Activated naive CD4-positive, alpha-beta T cell treated with anti-CD3 and anti-CD28 coated beads for 36 hours (primary cell): ENCODE measurements around the gene SDR42E1. TPM values are rescaled to one million over a fixed set of nuclear protein-coding genes. Genes with fewer than 3 reads are reported as not detected.

Experiments used
- CTCF ChIA-PET: fragments of 350-600 bp; sonication (Branson Sonifier 250); formaldehyde crosslinking; loops from one replicate; lab custom pipeline; 2021; ENCODE audit warnings: antibody characterized with exemption; lab: Charles Lee
- DNase-seq: peaks from one replicate; pipeline ENCODE4 v3.0.0-alpha.2; 2020
- H3K27ac Mint-ChIP-seq: one replicate; pipeline ENCODE4 v1.8.0; 2021; ENCODE audit warnings: mild to moderate bottlenecking, mixed read lengths
- H3K27me3 Mint-ChIP-seq: one replicate; pipeline ENCODE4 v1.8.0; 2021; ENCODE audit warnings: low read depth, mixed read lengths
- H3K36me3 Mint-ChIP-seq: one replicate; pipeline ENCODE4 v1.8.0; 2021; ENCODE audit warnings: low read depth, mixed read lengths
- H3K4me1 Mint-ChIP-seq: one replicate; pipeline ENCODE4 v1.8.0; 2021; ENCODE audit warnings: low read depth, mixed read lengths
- H3K4me3 Mint-ChIP-seq: one replicate; pipeline ENCODE4 v1.8.0; 2021; ENCODE audit warnings: mild to moderate bottlenecking, moderate library complexity, mixed read lengths
- H3K9me3 Mint-ChIP-seq: one replicate; pipeline ENCODE4 v1.8.0; 2021; ENCODE audit warnings: mixed read lengths
- intact Hi-C: fragments of 100-400 bp; cut with micrococcal nuclease; formaldehyde crosslinking; loops from one replicate; pipeline ENCODE4 v1.15.1; 2023
- total RNA-seq, 2 experiments: library from RNA; stranded (reverse); gene quantifications; one replicate each; pipeline ENCODE4 v1.2.3, GENCODE V29; 2021

The SDR42E1 gene
- total RNA-seq, 2 experiments from 2014 or later: 4.2 to 6.5 TPM

- H3K36me3 Mint-ChIP-seq: no peaks in the 10 kb centered on the region
Measured at GRCh38 chr16:82034981-82035612, 23.8 kb upstream of the SDR42E1 start, which contains the start of gene HSD17B2. Gene HSD17B2, plus strand, starts transcription at chr16:82035253. Its CDS starts 172 bp downstream, at chr16:82035425.

GRCh38 chr16:82033683-82034300, 22.5 kb upstream of the SDR42E1 start:
- no peaks in the 10 kb centered on the region for H3K36me3 Mint-ChIP-seq
- no peaks in the 10 kb centered on the region for H3K4me1 Mint-ChIP-seq
- H3K27ac Mint-ChIP-seq: no peak overlapping the region
- H3K9me3 Mint-ChIP-seq: no peaks in the 10 kb centered on the region
- CTCF ChIA-PET: no interaction called here
- no peak overlapping the region for H3K4me3 Mint-ChIP-seq
- peaks cover 7% of the 10 kb centered on the region for H3K27me3 Mint-ChIP-seq
- no peak for DNase-seq
- intact Hi-C loops: no loop called here

More at GRCh38 chr16:82034981-82035612, 23.8 kb upstream of the SDR42E1 start, which contains the start of gene HSD17B2:
- H3K9me3 Mint-ChIP-seq: no peaks in the 10 kb centered on the region
- intact Hi-C loops: no loop called here
- H3K27me3 Mint-ChIP-seq: peaks cover 7% of the 10 kb centered on the region
- H3K4me3 Mint-ChIP-seq: no peak within 1 kb of the TSS
- H3K27ac Mint-ChIP-seq: no peak within 1 kb of the TSS
- CTCF ChIA-PET: interaction anchor here (0.6 kb wide), 1 partner anchor 565 kb away, joined by 3 read pairs; no protein-coding TSS in a partner anchor
- DNase-seq: no peak
- H3K4me1 Mint-ChIP-seq: no peaks in the 10 kb centered on the region

DNA sequence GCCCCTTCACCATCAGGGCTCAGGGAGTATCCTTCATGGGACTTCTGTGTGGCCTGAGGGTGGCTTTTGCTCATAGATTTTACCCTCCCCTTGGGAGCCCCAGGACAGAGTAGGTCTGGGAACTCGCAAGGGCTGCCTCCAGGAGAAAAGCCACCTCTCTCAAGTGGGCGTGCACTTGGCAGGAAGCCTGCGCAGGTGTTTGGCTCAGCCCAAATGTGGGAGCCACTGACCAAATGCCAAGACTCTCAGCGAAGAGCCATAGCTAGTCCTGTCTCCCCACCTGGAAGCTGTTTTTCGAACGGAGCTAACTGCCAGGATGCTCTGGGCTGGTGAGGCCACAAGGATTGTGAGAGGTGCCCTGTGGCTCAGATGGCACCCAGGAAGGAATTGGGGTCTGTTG, 21.7 kb upstream of the SDR42E1 start:
- Mint-ChIP-seq H3K27me3 (peaks cover 7% of the 10 kb centered on the region), H3K27ac (no peak overlapping the region), H3K4me1 (no peaks in the 10 kb centered on the region), H3K9me3 (no peaks in the 10 kb centered on the region), H3K36me3 (no peaks in the 10 kb centered on the region), H3K4me3 (no peak overlapping the region)
- intact Hi-C loops: no loop called here
- no peak for DNase-seq
- CTCF ChIA-PET: no interaction called here

GRCh38 chr16:82031116-82032084, 20.1 kb upstream of the SDR42E1 start:
- CTCF ChIA-PET: no interaction called here
- H3K36me3 Mint-ChIP-seq: no peaks in the 10 kb centered on the region

DNA sequence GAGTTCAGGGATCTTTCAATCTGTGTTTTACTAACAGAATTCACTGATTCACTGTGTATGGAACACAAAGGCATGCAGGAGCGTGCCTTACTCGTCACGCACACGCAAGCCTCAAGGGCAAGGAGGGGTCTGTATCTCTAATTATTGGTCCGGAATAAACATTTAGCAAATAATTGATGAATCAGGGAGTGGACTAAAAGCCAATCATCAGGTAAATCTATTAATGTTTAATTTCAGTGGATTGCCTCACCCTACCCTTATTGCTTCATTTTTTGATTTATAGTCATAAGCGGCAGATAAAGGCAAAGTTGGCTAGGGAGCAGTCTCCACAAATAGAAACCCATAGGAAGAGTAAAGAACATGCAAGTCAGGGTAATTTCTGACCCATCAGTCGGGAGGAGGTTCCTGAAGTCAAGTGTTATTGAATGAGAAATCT, 16.4 kb upstream of the SDR42E1 start:
- DNase-seq: no peak
- Mint-ChIP-seq H3K4me3 (no peak overlapping the region), H3K36me3 (no peaks in the 10 kb centered on the region), H3K9me3 (no peaks in the 10 kb centered on the region), H3K27ac (no peak overlapping the region), H3K4me1 (no peaks in the 10 kb centered on the region), H3K27me3 (peaks cover 16% of the 10 kb centered on the region)
- CTCF ChIA-PET: no interaction called here
- intact Hi-C loops: no loop called here

More at GRCh38 chr16:82031116-82032084, 20.1 kb upstream of the SDR42E1 start:
- Mint-ChIP-seq H3K27me3 (peaks cover 7% of the 10 kb centered on the region), H3K27ac (no peak overlapping the region), H3K4me1 (no peaks in the 10 kb centered on the region), H3K4me3 (no peak overlapping the region), H3K9me3 (no peaks in the 10 kb centered on the region)
- no peak for DNase-seq
- intact Hi-C loops: loop anchor here (2.0 kb wide), 1 partner anchor 199 kb away; no protein-coding TSS in a partner anchor

GRCh38 chr16:82024883-82025282, 13.6 kb upstream of the SDR42E1 start:
- no peak for DNase-seq
- Mint-ChIP-seq H3K9me3 (no peaks in the 10 kb centered on the region), H3K36me3 (no peaks in the 10 kb centered on the region), H3K4me1 (no peaks in the 10 kb centered on the region), H3K4me3 (no peak overlapping the region), H3K27ac (no peak overlapping the region), H3K27me3 (peaks cover 21% of the 10 kb centered on the region)
- CTCF ChIA-PET: no interaction called here
- intact Hi-C loops: no loop called here

- CTCF ChIA-PET: no interaction called here
- H3K9me3 Mint-ChIP-seq: no peaks in the 10 kb centered on the region
- H3K4me3 Mint-ChIP-seq: no peak overlapping the region
- H3K27me3 Mint-ChIP-seq: peaks cover 26% of the 10 kb centered on the region
- no peaks in the 10 kb centered on the region for H3K4me1 Mint-ChIP-seq
- intact Hi-C loops: no loop called here
- H3K27ac Mint-ChIP-seq: no peak overlapping the region
- DNase-seq: no peak
- no peaks in the 10 kb centered on the region for H3K36me3 Mint-ChIP-seq
Measured at GRCh38 chr16:82024316-82024715, 13.0 kb upstream of the SDR42E1 start.

DNA sequence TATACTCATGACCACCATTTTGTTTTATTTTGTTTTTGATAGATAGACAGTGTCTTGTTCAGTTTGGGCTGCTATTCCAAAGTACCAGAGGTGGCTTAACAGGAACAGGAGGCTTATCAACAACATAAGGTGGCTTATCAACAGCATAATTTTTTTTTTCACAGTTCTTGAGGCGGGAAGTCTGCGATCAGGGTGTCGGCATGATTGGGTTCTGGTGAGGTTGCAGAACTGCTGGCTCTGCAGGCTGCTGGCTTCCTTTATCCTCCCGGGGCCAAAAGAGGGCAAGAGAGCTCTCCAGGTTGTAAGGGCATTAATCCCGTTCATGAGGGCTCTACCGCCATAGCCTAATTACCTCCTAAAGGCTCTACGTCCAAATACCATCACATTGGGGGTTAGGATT, 11.9 kb upstream of the SDR42E1 start:
- Mint-ChIP-seq H3K27ac (no peak overlapping the region), H3K4me1 (no peaks in the 10 kb centered on the region), H3K9me3 (no peaks in the 10 kb centered on the region), H3K27me3 (peaks cover 36% of the 10 kb centered on the region), H3K36me3 (no peaks in the 10 kb centered on the region), H3K4me3 (no peak overlapping the region)
- DNase-seq: no peak
- intact Hi-C loops: no loop called here
- CTCF ChIA-PET: no interaction called here

- Mint-ChIP-seq H3K27ac (no peak overlapping the region), H3K27me3 (peaks cover 41% of the 10 kb centered on the region), H3K4me3 (no peak overlapping the region), H3K36me3 (peaks cover 2% of the 10 kb centered on the region), H3K4me1 (no peaks in the 10 kb centered on the region), H3K9me3 (peaks cover 4% of the 10 kb centered on the region)
- CTCF ChIA-PET: interaction anchor here (0.6 kb wide), 1 partner anchor 24 kb away, joined by 3 read pairs; no protein-coding TSS in a partner anchor
- DNase-seq: no peak
- intact Hi-C loops: no loop called here
Measured at GRCh38 chr16:82020051-82020450, 8.8 kb upstream of the SDR42E1 start.

DNA sequence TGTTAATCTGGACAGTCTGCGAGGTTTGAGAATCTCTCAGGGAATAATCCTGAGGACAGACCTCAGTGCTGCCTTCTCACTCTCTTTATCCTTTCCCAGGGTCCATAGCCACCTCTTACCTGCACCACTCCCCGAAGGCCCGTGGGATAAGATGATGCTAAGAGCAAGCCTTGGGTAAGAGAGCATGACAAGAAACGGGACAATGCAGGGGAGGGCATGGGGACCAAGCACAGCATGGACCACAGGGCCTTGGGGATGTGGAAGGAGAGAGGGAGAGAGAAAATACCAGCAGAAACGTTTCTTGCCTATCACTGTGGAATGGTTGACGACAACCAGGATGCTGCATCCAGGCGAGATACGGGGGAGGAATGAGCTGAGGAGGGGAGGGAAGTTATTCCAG, 8.3 kb upstream of the SDR42E1 start:
- intact Hi-C loops: no loop called here
- peaks cover 7% of the 10 kb centered on the region for H3K9me3 Mint-ChIP-seq
- no peak overlapping the region for H3K4me3 Mint-ChIP-seq
- CTCF ChIA-PET: no interaction called here
- no peak for DNase-seq
- H3K27me3 Mint-ChIP-seq: peaks cover 43% of the 10 kb centered on the region
- H3K27ac Mint-ChIP-seq: no peak overlapping the region
- H3K36me3 Mint-ChIP-seq: peaks cover 2% of the 10 kb centered on the region
- no peaks in the 10 kb centered on the region for H3K4me1 Mint-ChIP-seq

- Mint-ChIP-seq H3K27ac (no peak overlapping the region), H3K9me3 (peaks cover 7% of the 10 kb centered on the region), H3K4me3 (no peak overlapping the region), H3K27me3 (peaks cover 32% of the 10 kb centered on the region), H3K4me1 (no peaks in the 10 kb centered on the region), H3K36me3 (peaks cover 2% of the 10 kb centered on the region)
- intact Hi-C loops: no loop called here
- no peak for DNase-seq
- CTCF ChIA-PET: no interaction called here
Measured at GRCh38 chr16:82017911-82018568, 6.8 kb upstream of the SDR42E1 start.

DNA sequence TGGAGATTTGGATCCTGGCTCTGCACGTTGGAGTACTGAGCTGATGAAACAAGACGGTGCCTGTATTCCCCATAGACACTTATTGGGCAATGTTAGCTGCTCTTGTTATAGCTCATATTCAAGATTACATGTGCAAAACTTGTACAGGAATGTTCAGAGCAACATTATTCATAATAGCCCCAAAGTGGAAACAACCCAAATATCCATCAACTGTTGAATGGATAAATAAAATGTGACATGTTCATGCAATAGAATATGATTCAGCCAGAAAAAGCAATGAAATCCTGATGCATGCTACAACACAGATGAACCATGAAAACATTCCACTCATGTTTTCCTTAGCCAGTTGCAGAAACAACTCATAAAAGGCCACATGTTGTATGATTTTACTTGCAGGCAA, 5.7 kb upstream of the SDR42E1 start:
- intact Hi-C loops: no loop called here
- Mint-ChIP-seq H3K4me1 (no peaks in the 10 kb centered on the region), H3K36me3 (peaks cover 2% of the 10 kb centered on the region), H3K9me3 (peaks cover 7% of the 10 kb centered on the region), H3K27me3 (peaks cover 32% of the 10 kb centered on the region), H3K27ac (no peak overlapping the region), H3K4me3 (no peak overlapping the region)
- no peak for DNase-seq
- CTCF ChIA-PET: no interaction called here
